ENCODE measurements around the gene SIGLEC8.

Gene SIGLEC8

GRCh38 chr19:51460164-51460992 lies 2.1 kb upstream of the SIGLEC8 start:
- DNase-seq (ENCODE audit: low spot score) (no peak), ATAC-seq (ENCODE audit: low read depth) (no peak)
- Histone ChIP-seq H3K4me1 (ENCODE audit: insufficient read depth, poor library complexity, severe bottlenecking) (no peaks in the 10 kb centered on the region), H3K4me3 (ENCODE audit: severe bottlenecking) (no peak overlapping the region), H3K27me3 (ENCODE audit: insufficient read depth, poor library complexity, severe bottlenecking) (peaks cover 6% of the 10 kb centered on the region), H3K9me3 (ENCODE audit: severe bottlenecking) (no peaks in the 10 kb centered on the region), H3K27ac (ENCODE audit: poor library complexity, severe bottlenecking) (no peak overlapping the region), H3K36me3 (ENCODE audit: low read depth) (no peaks in the 10 kb centered on the region)
- TF ChIP-seq CTCF (IDR thresholded peaks at IDR 0.05; ENCODE audit: poor library complexity, severe bottlenecking): no peak

GRCh38 chr19:51458899-51459505 lies 748 bp upstream of the SIGLEC8 start:
- Histone ChIP-seq H3K36me3 (ENCODE audit: low read depth) (no peaks in the 10 kb centered on the region), H3K4me1 (ENCODE audit: insufficient read depth, poor library complexity, severe bottlenecking) (no peaks in the 10 kb centered on the region), H3K27me3 (ENCODE audit: insufficient read depth, poor library complexity, severe bottlenecking) (no peaks in the 10 kb centered on the region), H3K4me3 (ENCODE audit: severe bottlenecking) (no peak overlapping the region), H3K9me3 (ENCODE audit: severe bottlenecking) (no peaks in the 10 kb centered on the region), H3K27ac (ENCODE audit: poor library complexity, severe bottlenecking) (no peak overlapping the region)
- TF ChIP-seq CTCF (IDR thresholded peaks at IDR 0.05; ENCODE audit: poor library complexity, severe bottlenecking): no peak
- ATAC-seq (ENCODE audit: low read depth): no peak
- no peak for DNase-seq (ENCODE audit: low spot score)

GRCh38 chr19:51457351-51458013 lies 772 bp downstream of the SIGLEC8 start:
- H3K36me3 ChIP-seq (ENCODE audit: low read depth): no peaks in the 10 kb centered on the region
- no peak overlapping the region for H3K27ac ChIP-seq (ENCODE audit: poor library complexity, severe bottlenecking)
- H3K4me3 ChIP-seq (ENCODE audit: severe bottlenecking): no peak overlapping the region
- DNase-seq (ENCODE audit: low spot score) (no peak), ATAC-seq (ENCODE audit: low read depth) (no peak)
- H3K27me3 ChIP-seq (ENCODE audit: insufficient read depth, poor library complexity, severe bottlenecking): no peaks in the 10 kb centered on the region
- no peaks in the 10 kb centered on the region for H3K4me1 ChIP-seq (ENCODE audit: insufficient read depth, poor library complexity, severe bottlenecking)
- no peak for TF ChIP-seq CTCF (IDR thresholded peaks at IDR 0.05; ENCODE audit: poor library complexity, severe bottlenecking)
- no peaks in the 10 kb centered on the region for H3K9me3 ChIP-seq (ENCODE audit: severe bottlenecking)

- H3K4me1 ChIP-seq (ENCODE audit: insufficient read depth, poor library complexity, severe bottlenecking): no peaks in the 10 kb centered on the region
- H3K27ac ChIP-seq (ENCODE audit: poor library complexity, severe bottlenecking): no peak overlapping the region
- no peaks in the 10 kb centered on the region for H3K36me3 ChIP-seq (ENCODE audit: low read depth)
- H3K4me3 ChIP-seq (ENCODE audit: severe bottlenecking): no peak overlapping the region
- TF ChIP-seq CTCF (IDR thresholded peaks at IDR 0.05; ENCODE audit: poor library complexity, severe bottlenecking): no peak
- no peak for ATAC-seq (ENCODE audit: low read depth)
- no peak for DNase-seq (ENCODE audit: low spot score)
- H3K27me3 ChIP-seq (ENCODE audit: insufficient read depth, poor library complexity, severe bottlenecking): no peaks in the 10 kb centered on the region
- H3K9me3 ChIP-seq (ENCODE audit: severe bottlenecking): no peaks in the 10 kb centered on the region
Measured at GRCh38 chr19:51456541-51457290, 1.5 kb downstream of the SIGLEC8 start.
